ENCODE results near the gene ETV3. TPM values are rescaled to one million over a fixed set of nuclear protein-coding genes. Genes with fewer than 3 reads are reported as not detected.

The ETV3 gene
- total and polyA plus RNA-seq, 2 of the 8 experiments (the other 6 are each of a cell fraction or from before 2014, with no cell fraction given), result 6.0 to 23.8 TPM

DNA sequence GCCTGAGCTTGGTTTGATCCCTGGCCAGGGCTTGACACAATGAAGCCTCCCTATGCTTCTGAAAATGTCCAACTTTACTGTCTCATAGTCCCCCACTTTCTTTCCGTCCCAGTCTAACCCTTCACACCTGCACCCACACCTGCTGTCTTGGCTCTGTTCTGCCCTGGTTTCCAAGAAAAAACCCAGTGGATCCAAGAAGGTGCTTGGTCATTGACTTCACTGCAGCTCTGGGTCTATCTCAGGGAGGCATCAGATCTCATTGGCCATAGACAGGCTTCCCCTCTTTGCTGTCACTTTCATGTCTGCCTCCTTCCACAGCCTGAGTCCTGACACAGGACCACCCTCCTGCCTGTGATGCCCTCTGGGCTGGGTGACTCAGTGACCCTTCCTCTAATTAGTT is 37.8 kb upstream of the ETV3 start (continued):
- no peak for TF ChIP-seq RAD21 (IDR thresholded peaks at IDR 0.05 in 1 of 2, conservative IDR thresholded peaks at IDR 0.05 in 1 of 2; ENCODE audit: low read depth in 2 of 2, low read length in 2 of 2)
- TF ChIP-seq BRCA1 (IDR thresholded peaks at IDR 0.05; ENCODE audit: low read depth, low read length), result no peak
- no peak for TF ChIP-seq MAFK (IDR thresholded peaks at IDR 0.05; ENCODE audit: low read depth, low read length)
- no peak for TF ChIP-seq EGR1 (IDR thresholded peaks at IDR 0.05; ENCODE audit: borderline replicate concordance, low read depth, low read length)
- TF ChIP-seq SP1 (IDR thresholded peaks at IDR 0.05; ENCODE audit: low read depth, low read length), result no peak

Data from H1 (cell line).